Measurements from ENCODE around the gene GXYLT2.
"Not testable (repeated sequence)": the region's sequence is repeated elsewhere in the genome, so short reads cannot be mapped to it uniquely, and the experiment has no call there.

Gene GXYLT2

DNA sequence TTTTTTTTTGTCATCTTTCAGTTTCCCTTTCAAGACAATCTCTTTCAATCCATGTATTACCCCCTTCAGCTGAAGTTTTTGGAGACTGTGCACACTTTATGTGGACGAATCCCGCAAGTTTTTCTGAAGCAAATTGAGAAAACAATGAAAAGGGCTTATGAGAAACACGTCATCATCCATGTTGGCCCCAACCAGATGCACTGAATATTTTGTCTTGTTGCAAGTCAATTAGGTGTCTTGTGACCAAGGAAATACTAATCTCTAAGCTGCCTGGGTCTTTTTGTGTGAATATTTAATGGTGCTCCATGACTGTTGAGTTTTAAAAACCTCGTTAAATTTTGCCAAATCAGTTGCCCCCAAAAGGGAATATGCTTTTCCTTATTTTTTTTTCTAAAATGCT is 87.1 kb downstream of the GXYLT2 start:
- no peak for DNase-seq (ENCODE audit: low spot score)

DNA sequence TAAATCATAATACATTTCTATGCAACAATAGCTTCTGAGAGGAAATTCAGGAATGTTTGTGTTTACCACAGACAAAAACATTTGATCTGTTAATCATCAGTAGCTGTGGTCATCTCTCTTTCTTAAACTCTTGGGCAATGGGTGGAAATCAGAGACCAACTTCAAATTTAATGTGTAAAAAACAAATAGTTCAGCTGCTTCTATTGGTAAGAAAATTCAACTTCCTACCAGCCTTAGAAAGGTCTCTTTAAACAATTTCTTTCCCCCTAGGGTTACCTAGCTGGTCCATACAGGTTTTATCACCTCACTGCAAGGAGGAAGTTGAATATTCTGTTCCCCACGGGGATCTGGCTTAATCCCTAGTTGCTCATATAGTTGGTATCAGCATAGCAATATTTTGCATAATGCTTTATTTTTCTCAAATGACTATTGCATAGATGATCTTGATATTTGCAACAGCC is 88.5 kb downstream of the GXYLT2 start:
- no peak for DNase-seq (ENCODE audit: low spot score)

DNA sequence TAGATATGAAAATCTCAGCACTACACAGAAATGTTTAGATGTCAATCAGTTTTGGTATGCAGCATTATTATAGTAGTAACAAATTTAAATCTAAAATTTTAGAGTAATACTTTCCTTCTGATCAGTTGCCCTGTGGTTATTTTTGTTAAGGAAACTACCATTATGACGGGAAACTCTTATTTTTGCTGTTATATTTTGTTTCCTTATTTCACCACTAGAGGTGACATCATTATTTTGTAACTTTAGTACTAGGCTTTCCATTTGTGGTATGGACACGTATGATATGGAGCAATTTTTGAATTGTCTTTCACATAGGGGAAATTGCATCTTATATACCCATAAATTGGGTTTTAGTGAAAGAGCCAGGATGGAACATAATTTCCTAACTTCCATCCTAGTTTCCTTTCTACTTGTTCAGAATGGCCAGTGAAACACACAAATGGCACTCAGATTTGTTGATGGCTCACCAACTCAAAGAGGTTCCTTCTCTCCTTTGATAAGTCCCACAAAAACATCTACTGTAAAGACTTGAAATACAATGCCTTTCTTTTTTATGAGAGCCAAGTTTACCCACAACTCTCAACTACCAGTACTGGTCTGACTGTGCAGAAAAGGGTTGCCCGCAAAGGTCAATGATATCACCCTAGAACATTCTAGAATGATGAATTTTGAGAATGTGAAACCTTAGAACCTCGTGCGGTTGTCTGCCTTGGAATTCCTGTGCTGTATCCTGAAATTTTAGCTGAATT is 89.4 kb downstream of the GXYLT2 start:
- no peak for DNase-seq (ENCODE audit: low spot score)

DNA sequence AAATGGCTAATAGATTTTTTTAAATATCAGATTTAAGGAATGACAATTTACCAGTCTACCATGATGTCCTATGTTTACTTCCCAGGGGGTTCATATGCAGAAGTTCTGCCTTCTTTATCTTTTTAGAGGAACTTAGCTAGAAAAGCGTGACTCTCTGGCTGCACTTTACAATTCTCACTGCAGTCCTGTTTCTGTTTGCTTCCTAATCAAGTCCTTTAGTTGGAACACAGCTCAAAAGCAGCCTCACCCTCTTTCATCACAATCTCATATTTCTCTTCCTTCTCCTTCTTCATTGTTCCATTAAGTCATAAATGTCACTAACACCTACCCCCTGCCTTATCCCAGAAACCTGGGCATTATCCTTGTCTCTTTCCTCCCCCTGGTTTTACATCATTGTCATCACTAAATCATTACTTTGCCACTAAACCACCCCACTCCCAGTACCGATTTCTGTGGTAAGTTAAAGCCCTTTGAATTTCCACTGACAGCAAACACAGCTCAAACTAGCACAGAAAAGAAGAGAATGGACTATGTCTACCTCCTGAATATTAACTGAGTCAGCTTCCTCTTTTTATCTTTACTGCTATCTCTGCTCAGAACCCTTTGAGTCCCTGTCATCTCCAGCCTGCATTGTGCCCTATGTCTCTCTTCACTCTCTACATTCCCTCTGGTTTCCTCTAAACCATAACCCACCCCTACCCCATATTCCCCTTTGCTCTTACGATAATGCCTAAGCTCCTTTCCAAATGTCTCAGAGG is 94.9 kb downstream of the GXYLT2 start:
- DNase-seq (ENCODE audit: low spot score), result no peak

DNA sequence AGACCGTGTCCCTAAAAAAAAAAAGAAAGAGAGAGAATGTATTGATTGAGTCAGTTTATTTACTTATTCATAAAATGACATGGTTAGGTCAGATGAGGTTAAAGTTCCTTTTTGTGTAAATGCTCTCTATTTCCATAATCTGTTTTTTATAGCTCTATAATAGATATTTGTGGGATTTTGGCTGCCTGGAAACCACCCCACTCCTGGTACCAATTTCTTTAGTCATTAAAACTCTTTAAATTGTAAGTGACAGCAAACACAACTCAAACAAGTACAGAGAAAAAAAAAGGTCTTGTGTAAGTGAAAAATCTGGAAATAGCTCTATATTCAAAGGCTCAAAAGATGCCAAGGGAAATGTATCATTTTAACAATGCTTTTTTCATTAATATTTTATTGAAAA is 97.7 kb downstream of the GXYLT2 start:
- no peak for DNase-seq (ENCODE audit: low spot score)

DNA sequence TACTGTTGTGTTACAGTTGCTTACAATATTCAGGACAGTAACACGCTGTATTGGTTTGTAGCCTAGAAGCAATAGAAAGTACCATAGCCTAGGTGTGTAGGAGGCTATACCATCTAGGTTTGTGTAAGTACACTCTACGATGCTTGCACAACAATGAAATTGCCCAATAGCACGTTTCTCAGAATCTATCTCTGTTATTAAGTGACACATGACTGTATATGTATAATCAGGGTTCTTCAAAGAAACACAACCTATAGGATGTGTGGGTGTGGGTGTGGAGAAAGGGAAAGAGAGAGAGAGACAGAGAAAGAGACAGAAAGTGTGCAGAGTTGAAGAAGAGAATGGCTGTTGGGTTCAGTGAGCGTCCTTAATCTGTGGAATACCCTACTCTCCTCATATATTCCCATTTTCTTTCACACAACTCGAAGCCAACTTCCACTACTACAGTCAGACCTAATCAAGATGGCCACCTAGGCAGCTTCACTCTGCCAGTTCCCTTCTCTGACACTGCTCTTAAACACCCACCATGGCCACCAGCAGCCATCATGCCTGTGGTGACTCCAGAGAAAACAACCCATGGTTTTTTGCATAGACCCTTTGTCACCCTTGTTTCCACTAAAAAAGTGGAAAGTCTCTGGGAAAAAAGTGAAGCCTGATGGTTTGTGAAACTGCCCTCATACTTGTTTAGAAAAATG is 103.0 kb downstream of the GXYLT2 start:
- no peak for DNase-seq (ENCODE audit: low spot score)

DNA sequence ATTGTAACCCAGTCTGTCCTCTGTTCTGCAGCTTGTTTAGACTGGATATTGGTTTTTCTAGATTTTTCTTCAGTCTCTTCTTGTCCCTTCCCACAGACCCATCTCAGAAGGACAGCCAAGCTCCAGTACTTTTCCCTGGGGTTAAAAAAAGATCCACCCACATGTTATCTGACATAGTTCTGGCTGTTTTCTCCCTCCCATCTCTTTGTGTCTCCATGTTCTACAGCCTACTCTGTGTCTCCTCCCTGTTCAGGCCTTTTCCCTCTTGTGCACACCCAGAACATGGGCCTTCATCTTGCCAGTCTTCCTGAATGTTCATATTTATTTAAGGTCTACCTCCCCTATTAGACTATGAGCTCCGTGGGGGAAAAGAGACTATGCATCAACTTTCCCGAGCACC is 103.7 kb downstream of the GXYLT2 start:
- DNase-seq (ENCODE audit: low spot score), result no peak

DNA sequence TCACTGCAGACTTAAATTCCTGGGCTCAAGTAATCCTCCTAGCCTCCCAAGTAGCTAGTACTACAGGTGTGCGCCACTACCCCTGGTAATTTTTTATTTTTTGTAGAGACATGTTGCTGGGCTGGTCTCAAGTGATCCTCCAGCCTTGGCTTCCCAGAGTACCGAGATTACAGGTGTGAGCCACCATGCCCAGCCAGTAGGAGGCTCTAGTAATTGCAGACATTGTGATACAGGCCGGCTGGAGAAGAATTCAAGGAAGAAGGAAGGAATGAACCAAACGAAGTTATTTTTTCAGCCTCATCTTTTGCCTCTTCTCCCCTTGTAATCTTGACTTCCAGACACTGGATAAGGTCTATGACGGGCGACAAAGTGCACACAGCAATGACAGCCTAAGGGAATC is 105.5 kb downstream of the GXYLT2 start:
- DNase-seq (ENCODE audit: low spot score), result no peak

DNA sequence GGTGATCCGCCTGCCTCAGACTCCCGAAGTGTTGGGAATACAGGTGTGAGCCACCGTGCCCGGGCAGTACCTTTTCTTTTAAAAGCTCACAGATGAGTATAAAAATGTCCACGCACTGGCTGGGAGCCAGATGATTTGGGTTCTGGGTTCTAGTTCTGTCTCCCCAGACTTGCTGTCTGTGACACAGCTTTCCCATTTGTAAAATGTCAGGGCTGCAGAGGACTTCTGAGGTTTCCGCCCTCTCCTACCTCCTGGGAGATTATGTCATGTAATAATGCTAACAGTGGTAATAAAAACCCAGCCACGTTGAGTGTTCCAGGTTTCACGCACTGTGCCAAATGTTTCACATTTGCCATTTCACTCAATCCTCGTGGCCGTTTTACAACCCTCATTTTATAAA is 107.5 kb downstream of the GXYLT2 start:
- no peak for DNase-seq (ENCODE audit: low spot score)

DNA sequence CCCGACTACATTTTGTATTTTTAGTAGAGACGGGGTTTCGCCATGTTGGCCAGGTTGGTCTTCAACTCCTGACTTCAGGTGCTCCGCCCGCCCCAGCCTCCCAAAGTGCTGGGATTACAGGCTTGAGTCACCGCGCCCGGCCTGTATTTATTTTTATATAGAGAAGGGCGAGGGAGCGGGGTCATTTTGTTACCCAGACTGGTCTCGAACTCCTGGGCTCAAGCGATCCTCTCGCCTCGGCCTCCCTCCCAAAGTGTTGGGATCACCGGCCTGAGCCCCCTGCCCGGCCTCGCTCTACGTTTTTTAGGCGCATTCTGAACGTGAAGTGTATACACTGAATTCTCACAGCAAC is 108.3 kb downstream of the GXYLT2 start:
- DNase-seq (ENCODE audit: low spot score), result no peak

DNA sequence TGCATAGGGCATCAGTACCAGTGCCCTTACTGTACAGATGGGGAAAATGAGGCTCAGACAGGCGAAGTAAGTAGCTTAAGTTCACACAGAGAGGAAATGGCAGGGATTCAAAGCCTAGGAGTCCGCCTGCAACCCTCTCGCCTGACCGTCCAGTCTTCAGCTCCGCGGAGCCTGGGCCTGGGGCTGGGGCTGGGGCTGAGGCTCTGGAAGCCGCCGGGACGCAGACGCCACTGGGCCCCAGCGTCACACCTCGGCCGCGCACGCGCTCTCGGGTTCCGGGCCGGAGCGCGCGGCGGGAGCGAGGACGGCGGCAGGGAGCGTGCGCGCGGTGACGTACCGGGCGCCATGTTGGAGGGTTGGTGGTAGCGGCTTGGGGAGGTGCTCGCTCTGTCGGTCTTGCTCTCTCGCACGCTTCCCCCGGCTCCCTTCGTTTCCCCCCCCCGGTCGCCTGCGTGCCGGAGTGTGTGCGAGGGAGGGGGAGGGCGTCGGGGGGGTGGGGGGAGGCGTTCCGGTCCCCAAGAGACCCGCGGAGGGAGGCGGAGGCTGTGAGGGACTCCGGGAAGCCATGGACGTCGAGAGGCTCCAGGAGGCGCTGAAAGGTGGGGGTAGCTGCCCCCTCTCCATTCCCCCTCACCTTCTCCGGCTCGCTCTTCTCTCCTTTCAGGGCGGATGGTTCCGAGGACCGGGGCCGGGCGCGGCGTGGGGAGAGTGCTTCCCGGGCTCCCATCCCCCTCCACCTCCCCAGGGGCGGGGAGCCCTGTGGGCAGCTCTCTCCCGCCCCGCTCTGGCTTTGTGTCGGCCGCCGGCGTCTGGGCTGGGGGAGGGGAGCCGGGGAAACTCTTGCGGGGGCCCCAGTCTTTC is 108.9 kb downstream of the GXYLT2 start, which contains the start of gene PPP4R2:
Gene PPP4R2, plus strand, starts transcription at position 339 of the 861 bp plus-strand sequence. Its CDS starts 227 bp downstream, at position 566.
- peak; percentile 90 for DNase-seq (ENCODE audit: low spot score)

DNA sequence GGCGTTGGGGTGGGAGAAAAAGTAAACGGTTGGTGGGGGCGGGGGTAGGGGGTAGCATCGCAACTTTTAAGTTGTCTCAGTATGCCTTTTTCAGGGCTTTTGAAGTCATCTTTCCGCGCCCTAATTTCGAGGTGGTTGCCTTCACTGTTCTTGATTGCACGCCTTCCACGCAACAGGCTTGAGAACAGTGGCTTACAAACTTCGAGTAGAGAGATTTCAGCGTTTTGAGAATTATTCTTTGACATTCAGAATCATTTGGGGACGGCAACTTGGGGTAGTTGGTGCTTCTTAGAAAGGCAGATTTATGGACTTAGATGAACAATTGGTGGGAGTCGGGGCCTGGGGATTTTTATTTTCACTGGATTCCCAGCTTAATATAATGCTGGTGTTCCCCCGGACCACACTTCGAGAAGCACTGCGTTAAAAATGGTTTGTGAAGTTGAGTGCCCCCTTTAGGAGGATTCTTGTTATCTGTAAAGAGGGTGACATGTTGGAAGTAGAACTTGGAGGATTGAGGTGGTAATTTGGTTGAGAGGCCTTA is 109.6 kb downstream of the GXYLT2 start:
- DNase-seq (ENCODE audit: low spot score), result peak; percentile 44

DNA sequence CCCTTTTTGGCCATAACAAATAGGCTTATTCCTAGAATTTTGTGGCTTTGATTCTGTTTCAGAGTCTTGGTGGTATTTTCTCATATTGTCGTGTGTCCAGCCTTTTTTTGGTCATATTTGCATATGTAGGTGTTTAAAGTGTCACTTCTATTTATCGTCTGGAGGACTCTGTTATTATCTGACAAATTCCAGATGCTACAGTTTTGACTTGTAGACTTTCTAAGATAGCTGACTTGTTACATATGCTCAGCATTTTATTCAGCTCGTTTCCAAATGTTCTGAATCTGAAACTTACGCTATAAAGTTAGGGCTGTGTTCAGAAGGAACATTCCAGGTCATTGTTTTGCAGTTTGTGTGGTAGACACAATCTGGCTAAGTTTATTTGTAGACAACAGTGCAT is 110.6 kb downstream of the GXYLT2 start:
- no peak for DNase-seq (ENCODE audit: low spot score)

DNA sequence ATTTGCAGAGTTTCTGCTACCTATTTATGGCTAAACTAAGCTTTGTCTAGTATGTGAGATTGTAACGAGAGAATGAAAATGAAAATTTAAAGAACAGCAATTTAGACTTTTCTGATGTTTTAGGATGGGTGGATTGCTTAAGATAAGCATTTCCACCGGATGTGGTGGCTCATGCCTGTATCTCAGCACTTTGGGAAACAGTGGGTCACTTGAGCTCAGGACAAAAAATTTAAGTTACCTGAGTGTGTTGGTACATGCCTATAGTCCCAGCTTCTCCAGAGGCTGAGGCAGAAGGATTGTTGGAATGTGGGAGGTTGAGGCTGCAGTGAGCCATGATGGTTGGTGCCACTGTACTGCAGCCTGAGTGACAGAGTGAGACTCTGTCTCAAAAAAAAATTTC is 112.1 kb downstream of the GXYLT2 start:
- no peak for DNase-seq (ENCODE audit: low spot score)

DNA sequence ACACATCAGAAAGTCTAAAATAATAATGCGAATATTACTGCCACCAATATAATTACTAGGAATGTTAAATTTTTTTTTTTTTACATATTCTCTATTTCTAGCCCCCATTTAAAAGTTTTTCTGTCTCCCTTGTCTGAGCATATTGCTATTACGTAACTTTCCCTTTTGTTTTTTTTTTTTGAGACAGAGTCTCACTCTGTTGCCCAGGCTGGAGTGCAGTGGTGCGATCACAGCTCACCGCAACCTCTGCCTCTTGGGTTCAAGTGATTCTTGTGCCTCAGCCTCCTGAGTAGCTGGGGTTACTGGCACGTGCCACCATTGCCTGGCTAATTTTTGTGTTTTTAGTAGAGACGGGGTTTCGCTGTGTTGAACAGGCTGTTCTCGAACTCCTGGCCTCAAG is 115.2 kb downstream of the GXYLT2 start:
- DNase-seq (ENCODE audit: low spot score), result not testable (repeated sequence)

DNA sequence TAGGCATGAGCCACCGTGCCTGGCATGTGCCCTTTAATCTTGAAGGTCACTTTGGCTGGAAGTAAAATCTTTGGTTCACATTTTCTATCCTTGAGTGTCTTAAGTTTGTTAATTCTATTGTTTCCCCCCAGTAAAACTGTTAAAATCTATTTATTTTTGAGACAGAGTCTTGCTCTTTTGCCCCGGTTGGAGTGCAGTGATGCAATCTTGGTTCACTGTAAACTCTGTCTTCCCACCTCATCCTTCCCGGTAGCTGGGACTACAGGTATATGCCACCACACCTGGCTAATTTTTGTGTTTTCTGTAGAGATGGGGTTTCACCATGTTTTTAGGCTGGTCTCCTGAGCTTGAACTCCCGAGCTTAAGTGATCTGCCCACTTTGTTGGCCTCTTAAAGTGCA is 116.5 kb downstream of the GXYLT2 start:
- no peak for DNase-seq (ENCODE audit: low spot score)

DNA sequence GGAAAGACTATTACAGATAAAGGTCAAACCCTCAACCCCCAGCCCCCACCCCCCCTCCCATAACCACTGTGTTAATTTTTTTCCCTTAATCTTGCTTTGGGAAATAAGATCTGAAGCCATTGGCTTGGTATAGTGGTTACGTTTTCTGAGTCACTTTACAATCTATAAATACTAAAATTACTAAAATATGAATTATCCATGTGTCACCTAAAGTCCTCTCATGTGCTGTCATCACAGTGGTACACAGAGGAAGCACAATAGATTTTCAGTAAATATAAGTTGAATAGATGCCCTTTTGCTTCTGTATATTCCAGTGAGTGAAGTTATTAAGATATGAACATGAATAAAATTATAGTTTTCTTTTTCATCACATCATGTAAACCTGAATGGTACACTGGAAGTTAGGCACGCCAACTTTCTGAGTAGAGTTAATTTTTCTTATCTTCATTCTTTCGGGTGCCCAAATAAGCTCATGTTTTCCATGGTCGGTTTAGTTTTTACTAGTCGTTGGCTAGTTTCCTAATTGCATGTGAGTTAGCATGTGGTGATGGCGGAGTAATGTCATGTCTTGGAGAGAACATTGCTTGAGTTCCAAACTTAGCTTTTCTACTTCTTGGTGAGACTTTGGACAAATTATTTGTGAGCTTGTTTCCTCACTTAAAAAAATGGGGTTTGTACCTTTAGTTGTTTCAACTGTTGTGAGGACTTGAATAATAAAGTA is 120.3 kb downstream of the GXYLT2 start:
- DNase-seq (ENCODE audit: low spot score), result no peak

DNA sequence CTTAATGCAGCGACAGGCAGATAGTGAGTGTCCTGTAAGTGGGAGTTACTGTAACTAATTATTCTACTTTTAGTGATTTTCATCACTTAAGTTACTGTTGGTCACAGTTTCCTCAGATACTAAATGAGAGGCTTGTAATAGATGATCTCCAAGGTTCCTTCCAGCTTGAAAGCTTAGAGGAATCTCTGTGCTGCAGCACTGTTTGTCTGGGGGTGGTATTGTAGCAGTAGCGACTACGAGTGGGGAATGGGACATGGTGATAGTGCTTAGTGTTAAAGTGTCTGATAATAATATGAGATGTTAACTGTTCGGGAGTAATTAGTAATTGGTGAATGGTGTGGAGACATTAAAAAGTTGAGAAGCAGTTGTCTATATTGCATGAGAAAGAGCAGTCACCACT is 121.2 kb downstream of the GXYLT2 start:
- DNase-seq (ENCODE audit: low spot score), result no peak

DNA sequence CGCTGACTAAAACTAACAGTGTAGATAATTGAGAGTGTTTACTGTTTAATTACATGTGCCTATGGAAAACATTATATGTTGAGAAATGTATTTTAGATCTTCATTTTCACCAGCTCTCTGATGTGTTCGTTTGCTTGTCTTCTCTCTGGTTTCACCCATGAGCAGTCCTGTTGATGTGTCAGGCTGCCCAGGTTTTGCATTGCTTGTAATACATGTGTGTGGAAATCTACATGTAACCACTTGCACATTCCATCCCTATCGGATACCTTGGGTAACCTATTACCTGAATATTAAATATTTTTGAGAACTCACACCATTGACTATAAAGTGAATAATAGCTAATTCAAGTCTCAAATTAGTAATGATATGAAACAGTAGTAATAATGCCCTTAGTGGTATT is 121.9 kb downstream of the GXYLT2 start:
- DNase-seq (ENCODE audit: low spot score), result no peak

DNA sequence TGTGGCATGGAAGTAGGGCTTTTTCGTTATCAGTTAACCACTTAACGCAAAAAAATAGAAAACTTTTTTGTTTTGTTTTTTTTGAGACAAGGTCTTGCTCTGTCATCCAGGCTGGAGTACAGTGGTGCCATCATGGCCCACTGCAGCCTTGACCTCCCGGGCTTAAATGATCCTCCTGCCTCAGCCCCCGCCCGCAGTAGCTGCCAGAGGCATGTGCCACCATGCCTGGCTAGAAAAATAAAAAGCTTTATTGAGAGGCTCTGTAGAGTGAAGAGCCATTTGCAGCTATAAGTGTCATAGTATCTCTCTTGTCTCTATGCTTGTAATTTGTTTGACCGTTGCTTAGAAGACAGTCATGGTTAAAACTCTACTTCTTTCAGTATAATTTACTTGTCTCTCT is 122.3 kb downstream of the GXYLT2 start:
- no peak for DNase-seq (ENCODE audit: low spot score)

DNA sequence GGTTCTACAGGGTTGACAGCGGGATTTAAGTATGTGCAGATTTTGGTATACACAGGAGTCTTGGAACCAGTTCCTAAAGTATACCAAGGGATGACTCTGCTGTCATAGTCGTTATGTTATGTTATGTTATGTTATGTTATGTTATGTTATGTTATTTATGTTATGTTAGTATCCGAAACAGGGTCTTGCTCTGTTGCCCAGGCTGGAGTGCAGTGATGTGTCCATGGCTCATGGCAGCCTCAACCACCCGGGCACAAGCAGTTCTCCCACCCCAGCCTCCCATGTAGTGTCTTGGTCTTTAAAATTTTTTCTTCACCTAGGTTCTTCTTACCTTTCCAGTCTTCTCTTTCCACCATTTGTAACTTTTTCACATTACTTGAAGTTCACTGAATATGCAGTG is 130.5 kb downstream of the GXYLT2 start:
- no peak for DNase-seq (ENCODE audit: low spot score)
